NCI-H2107 (cell line): ENCODE results near the gene CDKL5.

ENCODE experiments used
- DNase-seq: peaks from one replicate; lab custom pipeline; 2025; lab: John Stamatoyannopoulos, UW

The CDKL5 gene

DNA sequence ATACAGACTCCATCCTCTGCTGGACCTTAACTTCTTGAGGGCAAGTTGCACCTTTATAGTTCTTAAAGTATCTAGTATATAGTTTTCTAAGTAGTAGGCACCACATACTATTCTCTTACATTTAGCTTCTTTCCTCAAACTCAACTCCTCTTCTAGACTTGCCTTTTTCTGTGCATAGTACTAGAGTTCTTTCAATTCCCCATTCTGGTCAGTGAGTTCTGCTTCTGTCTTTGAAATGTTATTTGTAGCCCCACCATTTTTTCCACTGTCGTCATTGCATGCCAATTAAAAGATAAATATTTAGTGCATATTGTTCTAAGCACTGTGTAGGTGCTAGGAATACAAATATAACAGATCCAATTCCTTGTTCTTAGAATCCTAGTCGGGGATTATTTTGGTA lies 31.6 kb downstream of the CDKL5 start:
- DNase-seq = no peak

DNA sequence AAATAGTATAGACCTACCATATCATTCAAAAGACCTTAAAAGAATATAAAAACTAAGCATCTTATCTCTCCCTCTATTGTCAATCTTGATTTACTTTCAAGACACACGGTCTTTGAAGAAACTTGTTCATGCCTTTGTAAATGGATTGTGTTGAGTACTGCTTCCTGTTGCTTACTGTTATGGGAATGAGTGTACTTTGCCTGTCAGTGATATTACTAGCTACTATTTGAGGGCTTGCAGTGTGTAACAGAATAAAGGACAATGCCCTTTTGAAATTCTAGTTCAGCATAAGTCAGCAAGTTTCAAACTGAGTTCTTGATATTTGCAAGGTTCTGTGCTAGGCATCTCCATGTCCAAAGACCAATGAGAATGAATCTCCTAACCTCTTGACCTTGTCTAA lies 36.0 kb downstream of the CDKL5 start:
- DNase-seq = no peak

DNA sequence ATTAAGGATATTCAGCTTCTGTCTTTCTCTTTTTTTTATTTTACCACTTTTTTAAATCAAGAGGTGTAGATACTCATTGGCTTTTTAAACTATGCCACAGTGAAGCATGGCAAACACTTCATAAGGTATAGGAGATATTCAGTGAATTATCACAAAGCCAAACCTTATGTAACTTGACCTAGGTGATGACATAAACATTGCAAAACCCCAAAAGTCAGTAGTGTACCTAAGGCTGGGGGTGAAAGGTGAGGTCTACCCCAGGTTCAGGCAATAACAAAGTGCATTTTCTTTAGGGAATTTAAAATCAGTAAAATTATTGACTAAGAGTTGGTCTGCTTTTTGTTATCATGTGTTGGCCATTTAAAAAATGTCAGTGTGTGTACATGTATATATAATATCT lies 39.1 kb downstream of the CDKL5 start:
- DNase-seq = no peak

DNA sequence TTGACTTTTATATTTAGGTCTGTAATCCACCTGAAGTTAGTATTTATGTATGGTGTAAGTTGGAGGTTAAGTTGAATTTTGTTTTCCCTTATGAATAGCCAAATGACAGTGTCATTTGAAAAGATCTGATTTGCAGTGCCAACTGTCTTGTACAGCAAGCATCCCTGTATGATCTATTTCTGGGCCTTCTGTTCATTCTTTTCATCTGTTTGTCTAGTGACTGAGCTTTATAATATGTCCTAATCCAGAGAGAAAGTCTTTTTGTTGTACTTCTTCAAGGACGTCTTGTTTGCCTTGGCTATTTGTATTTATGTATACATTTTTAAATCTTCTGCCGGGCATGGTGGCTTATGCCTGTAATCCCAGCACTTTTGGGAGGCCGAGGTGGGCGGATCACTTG lies 39.6 kb downstream of the CDKL5 start:
- no peak for DNase-seq

DNA sequence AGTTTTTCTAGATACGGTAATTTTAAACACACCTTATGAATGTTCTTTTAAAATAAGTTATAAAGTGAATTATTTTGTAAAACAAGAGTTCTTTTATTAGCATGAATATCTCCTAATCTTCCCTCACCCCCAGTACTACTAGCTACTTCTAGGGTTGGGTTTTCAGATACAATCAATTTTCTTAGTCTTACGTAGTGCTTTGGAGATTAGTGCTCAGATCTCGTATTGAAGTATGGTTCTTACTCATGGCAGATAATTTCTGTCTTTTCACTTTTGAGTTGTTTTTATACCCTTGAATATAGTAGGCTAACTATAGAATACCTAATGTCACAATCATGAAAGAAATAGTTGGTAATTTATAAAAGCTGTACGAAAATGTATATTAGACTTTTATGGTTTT lies 43.2 kb downstream of the CDKL5 start:
- DNase-seq = no peak

DNA sequence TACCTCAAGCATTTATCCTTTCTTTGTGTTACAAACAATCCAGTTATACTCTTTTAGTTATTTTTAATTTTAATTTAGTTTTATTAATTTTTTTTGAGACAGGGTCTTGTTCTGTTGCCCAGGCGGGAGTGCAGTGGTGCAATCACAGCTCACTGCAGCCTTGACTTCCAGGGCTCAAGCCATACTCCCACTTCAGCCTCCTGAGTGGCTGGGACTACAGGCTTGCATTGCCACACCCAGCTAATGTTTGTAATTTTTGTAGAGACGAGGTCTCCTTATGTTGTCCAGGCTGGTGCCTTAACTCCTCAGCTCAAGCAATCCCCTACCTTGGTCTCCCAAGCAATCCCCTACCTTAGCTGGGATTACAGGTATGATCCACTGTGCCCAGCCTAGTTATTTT lies 45.9 kb downstream of the CDKL5 start:
- no peak for DNase-seq

- DNase-seq = no peak
Observed at GRCh38 chrX:18490806-18491555, 65.6 kb downstream of the CDKL5 start.

DNA sequence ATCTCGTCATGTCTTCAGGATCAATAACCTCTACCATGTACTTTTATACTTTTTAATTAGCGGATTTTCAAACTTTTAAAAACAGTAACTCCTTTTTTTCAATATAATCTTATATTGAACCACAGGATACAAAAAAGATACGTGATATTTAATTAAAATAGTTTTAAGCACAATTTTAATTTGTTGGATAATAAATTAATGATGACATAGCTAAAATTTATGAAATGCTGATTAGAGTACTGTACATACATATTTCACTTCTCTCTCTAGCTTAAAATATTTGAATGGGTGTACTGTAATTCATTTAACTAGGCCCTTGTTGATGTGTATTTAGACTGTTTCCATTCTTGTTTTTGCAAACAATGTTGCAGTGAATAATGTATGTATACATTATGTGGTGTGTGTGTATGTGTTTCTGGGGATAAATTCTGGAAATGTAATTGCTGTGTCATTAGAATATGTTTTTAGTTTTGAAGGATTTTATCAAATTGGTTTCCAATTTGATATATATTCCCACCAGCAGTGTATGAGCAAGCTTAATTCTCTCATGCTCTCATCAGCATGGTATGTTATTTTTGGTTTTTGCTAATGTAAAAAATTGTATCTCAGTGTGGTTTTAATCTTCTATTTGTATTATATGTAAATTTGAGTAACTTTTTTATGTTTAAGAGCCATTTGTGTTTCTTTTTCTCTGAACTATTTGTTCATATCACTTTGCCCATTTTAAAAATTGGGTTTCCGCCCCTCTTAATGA lies 66.4 kb downstream of the CDKL5 start:
- no peak for DNase-seq

DNA sequence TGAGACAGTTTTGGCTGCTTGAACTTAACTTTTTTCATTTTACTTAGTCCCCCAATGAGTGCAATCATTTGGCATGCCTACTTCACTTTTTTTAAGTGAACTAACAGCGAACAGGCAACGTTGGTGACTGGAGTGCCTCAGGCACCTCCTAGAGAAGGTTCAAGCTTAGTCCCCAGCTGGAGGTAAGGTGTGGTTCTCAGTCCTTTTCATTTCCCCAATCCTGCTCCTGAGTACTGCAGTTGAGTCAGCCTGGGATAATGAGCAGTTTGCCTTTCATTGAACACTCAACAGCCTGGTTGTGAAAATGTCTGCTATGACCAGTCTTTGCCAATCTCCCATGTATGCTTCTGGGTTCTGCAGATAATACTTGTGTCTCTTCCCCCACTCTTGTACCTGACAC lies 109.5 kb downstream of the CDKL5 start:
- no peak for DNase-seq

GRCh38 chrX:18537068-18537467 lies 111.7 kb downstream of the CDKL5 start:
- DNase-seq = no peak

GRCh38 chrX:18537524-18537923 lies 112.1 kb downstream of the CDKL5 start:
- DNase-seq = no peak

DNA sequence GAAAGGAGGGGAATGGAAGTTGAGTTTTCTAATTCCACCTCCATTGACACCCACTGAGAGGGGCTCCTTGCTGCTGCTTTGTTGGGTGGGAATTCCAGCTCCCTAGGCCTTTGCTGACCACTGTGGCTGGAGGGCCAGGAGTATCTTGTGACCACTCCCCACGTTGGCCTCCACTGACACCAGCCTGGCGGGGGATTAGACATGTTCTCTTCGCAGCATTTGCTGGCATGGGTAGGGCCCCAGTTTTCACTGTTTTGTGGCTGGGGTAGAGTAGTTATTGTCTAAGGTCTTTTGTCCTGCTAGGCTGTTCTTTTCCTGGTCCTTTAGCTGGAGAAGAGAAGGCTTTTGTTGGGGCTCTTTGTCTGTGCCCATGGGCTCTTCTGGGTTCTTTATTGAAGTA lies 116.7 kb downstream of the CDKL5 start:
- no peak for DNase-seq

GRCh38 chrX:18542905-18543304 lies 117.5 kb downstream of the CDKL5 start:
- no peak for DNase-seq

DNA sequence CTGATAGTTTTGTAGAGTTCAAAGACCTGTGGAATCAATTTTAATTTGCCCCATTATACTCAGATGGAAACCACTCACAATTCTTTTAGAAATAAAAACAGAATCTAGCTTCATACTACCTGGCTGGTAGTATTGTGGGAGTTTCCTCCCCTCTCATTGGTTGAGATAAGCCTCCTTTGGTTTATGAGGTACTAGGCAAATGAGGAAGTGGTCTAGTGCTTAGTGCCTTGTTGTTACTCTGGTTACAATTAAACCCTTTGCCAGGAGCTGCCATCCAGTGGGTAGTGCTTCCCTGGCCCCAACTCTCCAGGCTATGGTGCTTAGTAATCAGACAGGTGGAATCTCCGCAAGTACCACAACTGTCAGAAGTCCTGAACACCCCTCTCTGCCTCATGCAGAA lies 118.3 kb downstream of the CDKL5 start:
- no peak for DNase-seq

DNA sequence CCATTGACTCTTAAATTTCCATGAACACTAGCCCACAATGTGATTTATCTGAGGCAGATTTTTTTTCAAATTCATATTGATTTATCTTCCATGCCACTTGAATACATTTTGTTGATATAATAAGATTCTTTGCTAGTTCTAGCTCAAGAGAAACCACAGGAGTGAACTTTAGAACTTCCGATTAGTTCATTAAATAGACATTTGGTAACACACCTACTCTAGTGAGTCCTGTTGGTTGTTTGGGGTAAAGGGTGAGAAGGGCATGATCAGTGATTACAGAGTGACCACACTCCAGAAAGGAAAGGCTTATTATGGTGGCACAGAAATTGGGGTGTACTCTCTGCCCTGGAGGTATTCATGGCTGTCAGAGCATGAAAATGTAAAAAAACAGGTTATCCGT lies 120.4 kb downstream of the CDKL5 start:
- DNase-seq = no peak

DNA sequence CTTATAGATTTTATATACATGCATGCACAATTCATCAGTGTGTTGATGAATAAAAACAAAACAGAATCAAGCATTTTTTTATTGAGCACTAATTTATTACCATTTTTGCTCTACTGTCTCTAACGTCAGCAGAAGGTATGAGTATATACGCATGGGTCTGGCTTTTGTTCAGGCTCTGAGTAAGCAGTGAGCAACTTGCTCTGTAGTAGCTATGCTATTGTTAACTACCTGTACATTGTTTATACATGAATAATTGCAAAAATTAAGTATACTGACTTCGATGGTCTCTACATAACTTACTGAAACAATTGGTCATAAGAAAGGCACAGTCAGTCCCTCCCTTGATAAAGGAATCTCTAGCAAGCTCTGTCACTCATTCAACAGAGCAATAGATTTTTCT lies 123.6 kb downstream of the CDKL5 start:
- DNase-seq = no peak

DNA sequence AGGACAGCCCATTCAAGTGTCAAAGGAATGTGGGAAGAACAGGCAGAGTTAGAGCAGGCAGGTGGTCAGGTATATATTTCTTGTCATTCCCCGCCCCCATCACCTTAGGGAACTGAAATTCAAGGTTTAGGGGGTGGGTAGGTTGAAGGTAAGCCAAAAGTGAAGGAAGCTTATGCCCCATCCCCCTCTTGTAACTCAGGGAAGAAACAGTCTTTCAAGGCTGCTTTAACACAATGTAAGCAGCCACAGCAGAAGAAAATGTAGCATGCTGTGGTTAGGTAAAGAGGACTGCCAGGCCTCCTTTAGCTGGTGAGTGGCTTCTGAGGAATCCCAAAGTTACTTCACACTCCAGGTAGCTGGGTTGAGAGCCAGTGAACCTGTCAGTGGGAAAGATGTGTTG lies 124.2 kb downstream of the CDKL5 start:
- no peak for DNase-seq

- DNase-seq = no peak
Observed at GRCh38 chrX:18557879-18558278, 132.5 kb downstream of the CDKL5 start.

DNA sequence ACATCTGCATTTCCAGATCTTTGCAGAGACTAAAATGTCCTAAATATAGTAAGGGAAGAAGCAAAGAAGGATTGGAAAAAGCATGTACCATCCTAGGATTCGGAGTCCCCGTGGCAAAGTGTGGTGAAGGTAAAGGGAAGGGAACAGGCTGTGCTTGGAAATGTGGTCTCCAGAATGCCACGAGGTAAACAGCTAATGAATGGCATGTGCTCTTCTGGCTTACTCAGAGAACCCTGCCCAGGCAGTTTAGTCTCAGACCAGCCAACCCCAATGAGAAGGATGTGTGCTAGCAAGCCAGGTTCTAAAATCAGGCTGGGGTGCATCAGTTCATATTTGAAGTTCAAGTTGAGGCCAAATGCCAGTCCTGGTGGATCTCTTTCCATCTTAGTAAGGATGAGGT lies 133.4 kb downstream of the CDKL5 start:
- DNase-seq = no peak

DNA sequence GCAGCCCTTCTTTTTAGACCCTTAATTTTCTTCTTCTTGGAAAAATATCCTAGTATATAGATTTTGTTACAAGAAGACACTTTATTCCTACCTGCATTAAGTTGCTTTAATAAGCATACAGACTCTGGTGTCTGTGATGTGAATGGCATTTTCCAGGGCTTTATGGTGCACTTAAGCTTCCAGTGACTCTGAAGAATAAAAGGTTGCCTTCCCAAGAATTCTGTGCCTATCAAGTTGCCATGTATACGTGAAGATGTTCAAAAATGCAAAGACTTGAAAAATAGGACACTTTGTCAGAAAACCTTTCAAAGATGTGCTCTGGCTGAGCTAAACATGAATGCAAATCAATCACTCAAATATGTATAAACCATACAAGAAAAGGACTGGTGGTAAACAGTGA lies 135.6 kb downstream of the CDKL5 start:
- DNase-seq = no peak

- DNase-seq = no peak
Observed at GRCh38 chrX:18565727-18566126, 140.3 kb downstream of the CDKL5 start.

- no peak for DNase-seq
Observed at GRCh38 chrX:18566748-18567147, 141.3 kb downstream of the CDKL5 start.

DNA sequence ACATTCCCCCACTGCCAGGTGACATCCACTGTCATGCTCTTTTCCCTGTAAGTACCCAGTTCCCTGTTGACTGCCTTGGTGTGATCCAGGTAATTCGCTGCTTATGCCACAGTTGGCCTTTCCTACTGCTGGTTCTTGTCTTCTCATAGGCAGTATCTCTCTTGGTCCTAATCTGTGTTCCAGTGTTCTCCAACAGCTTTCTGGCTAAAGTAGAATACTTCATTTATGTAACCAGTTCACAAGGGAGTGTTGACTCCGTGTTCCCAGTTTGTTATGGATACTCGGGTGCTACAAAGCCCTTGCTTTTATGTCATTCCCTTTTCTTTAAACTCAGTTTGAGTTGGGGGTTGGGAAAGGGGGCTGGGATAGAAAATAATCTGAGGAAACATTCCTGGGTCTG lies 148.1 kb downstream of the CDKL5 start:
- no peak for DNase-seq

DNA sequence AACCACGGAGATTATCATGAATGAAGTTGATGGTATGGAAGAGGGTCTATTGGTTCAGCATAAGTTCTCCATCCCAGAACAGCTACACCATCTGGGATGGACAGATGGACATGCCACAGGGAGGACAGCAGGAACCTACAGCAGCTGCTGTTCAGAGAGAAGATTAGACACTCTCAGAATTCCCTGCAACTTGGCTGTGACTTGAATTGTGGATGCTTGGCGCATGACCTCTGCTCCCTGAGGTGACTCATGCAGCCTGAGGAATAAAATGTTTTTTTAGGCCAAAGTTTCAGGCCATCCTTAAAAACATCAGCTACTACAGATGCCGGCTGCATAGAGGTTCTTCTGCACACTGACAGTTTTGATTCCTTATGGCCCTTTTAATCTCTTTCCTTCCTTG lies 149.2 kb downstream of the CDKL5 start:
- DNase-seq = no peak
